Endodermal cell (in vitro differentiated cells): ENCODE data around the gene RAB3GAP2. TPM values are rescaled to one million over a fixed set of nuclear protein-coding genes. Genes with fewer than 3 reads are reported as not detected.
"Not testable (repeated sequence)": the region's sequence is repeated elsewhere in the genome, so short reads cannot be mapped to it uniquely, and the experiment has no call there.

ENCODE experiments used
- DNase-seq: peaks from one replicate; pipeline ENCODE4 v3.0.0-alpha.2; 2017
- H3K27ac ChIP-seq: 2 replicates; pipeline ENCODE4 v1.5.1; 2013; ENCODE audit warnings: mild to moderate bottlenecking, low read depth, low read length, moderate library complexity
- H3K27me3 ChIP-seq: 2 replicates; pipeline ENCODE4 v1.6.1; 2013; ENCODE audit warnings: mild to moderate bottlenecking, low read length, moderate library complexity; ENCODE audit not compliant: insufficient read depth, control insufficient read depth, poor library complexity, severe bottlenecking
- H3K36me3 ChIP-seq: 2 replicates; pipeline ENCODE4 v1.7.0; 2013; ENCODE audit warnings: mild to moderate bottlenecking, low read length, moderate library complexity; ENCODE audit not compliant: control insufficient read depth, insufficient read depth
- H3K4me1 ChIP-seq: one replicate; pipeline ENCODE4 v1.7.0; 2013; ENCODE audit warnings: low read length; ENCODE audit not compliant: control insufficient read depth, insufficient read depth
- H3K4me3 ChIP-seq: 2 replicates; pipeline ENCODE4 v1.5.1; 2013; ENCODE audit warnings: mild to moderate bottlenecking, low read length, moderate library complexity
- H3K9ac ChIP-seq: 2 replicates; pipeline ENCODE4 v1.6.1; 2013; ENCODE audit warnings: mild to moderate bottlenecking, low read length, moderate library complexity; ENCODE audit not compliant: poor library complexity, severe bottlenecking; ENCODE audit errors: extremely low read depth
- H3K9me3 ChIP-seq: 2 replicates; pipeline ENCODE4 v1.6.1; 2013; ENCODE audit warnings: mild to moderate bottlenecking, low read length, moderate library complexity; ENCODE audit not compliant: control insufficient read depth
- H3K27ac Mint-ChIP-seq: 2 replicates; pipeline ENCODE4 v1.8.0; 2020; ENCODE audit warnings: mixed read lengths
- H3K27me3 Mint-ChIP-seq: 2 replicates; pipeline ENCODE4 v1.8.0; 2021; ENCODE audit warnings: mild to moderate bottlenecking, mixed read lengths; ENCODE audit not compliant: insufficient read depth
- H3K36me3 Mint-ChIP-seq: 2 replicates; pipeline ENCODE4 v1.8.0; 2020; ENCODE audit warnings: low read depth, mixed read lengths
- H3K4me1 Mint-ChIP-seq: 2 replicates; pipeline ENCODE4 v1.8.0; 2020; ENCODE audit warnings: mixed read lengths
- H3K4me3 Mint-ChIP-seq: 2 replicates; pipeline ENCODE4 v1.8.0; 2020; ENCODE audit warnings: mild to moderate bottlenecking, moderate library complexity, mixed read lengths
- H3K9me3 Mint-ChIP-seq: 2 replicates; pipeline ENCODE4 v1.8.0; 2020; ENCODE audit warnings: mild to moderate bottlenecking, mixed read lengths
- CTCF ChIP-seq: fragments of 200-600 bp; sonication (generic); conservative IDR thresholded peaks from 2 replicates; pipeline ENCODE4 v1.5.0; 2021; ENCODE audit warnings: antibody characterized with exemption, mild to moderate bottlenecking
- WGBS, 2 experiments: methylation state at CpG; one replicate each; pipeline versions ENCODE4 v1.1.5 to v1.1.7; 2013; ENCODE audit warnings: missing lambda C conversion rate in 2 of 2, mixed read lengths in 1 of 2; ENCODE audit not compliant: insufficient coverage in 1 of 2, insufficient read length in 1 of 2; 5-methylcytosine and 5-hydroxymethylcytosine counted together
- total RNA-seq, 2 donors: library from RNA; stranded (reverse); fragmentation: NEBNext Ultra II Directional in 1 of 2; extraction: Animal tissue kit (Norgen Biotek cat#: 25700) in 1 of 2; gene quantifications; 2 replicates in 1 of 2; 3 replicates in 1 of 2; pipeline ENCODE4 v1.2.1, GENCODE V29; 2021

The RAB3GAP2 gene
- total RNA-seq, 2 donors from 2014 or later = 39.3 to 50.4 TPM

- Histone ChIP-seq H3K27ac (no peak overlapping the region), H3K27me3 (no peaks in the 10 kb centered on the region), H3K9ac (no peak overlapping the region), H3K4me1 (no peaks in the 10 kb centered on the region), H3K9me3 (no peaks in the 10 kb centered on the region), H3K4me3 (no peak overlapping the region), H3K36me3 (peaks cover 76% of the 10 kb centered on the region)
- no peak for TF ChIP-seq CTCF
- peaks cover 47% of the 10 kb centered on the region for H3K36me3 Mint-ChIP-seq
- H3K4me3 Mint-ChIP-seq = no peak overlapping the region
- DNase-seq = no peak
- no CpG with 5 or more reads among the region's 1 CpG for WGBS, 2 experiments
- H3K27me3 Mint-ChIP-seq = no peaks in the 10 kb centered on the region
- no peaks in the 10 kb centered on the region for H3K4me1 Mint-ChIP-seq
- H3K27ac Mint-ChIP-seq = no peak overlapping the region
- no peaks in the 10 kb centered on the region for H3K9me3 Mint-ChIP-seq
Measured at GRCh38 chr1:220160027-220160426, 112.2 kb downstream of the RAB3GAP2 start.

GRCh38 chr1:220159041-220159440 is 113.2 kb downstream of the RAB3GAP2 start:
- no peak overlapping the region for H3K4me3 ChIP-seq
- no peaks in the 10 kb centered on the region for H3K9me3 ChIP-seq
- no peak for TF ChIP-seq CTCF
- no peak for DNase-seq
- Mint-ChIP-seq H3K27me3 (no peaks in the 10 kb centered on the region), H3K27ac (no peak overlapping the region), H3K9me3 (no peaks in the 10 kb centered on the region), H3K4me1 (no peaks in the 10 kb centered on the region), H3K4me3 (no peak overlapping the region), H3K36me3 (peaks cover 54% of the 10 kb centered on the region)
- no peak overlapping the region for H3K9ac ChIP-seq
- WGBS, 2 experiments = 92% methylated on average over 2 of the region's 3 CpGs; no CpG with 5 or more reads in 1 of the 2 experiments
- no peaks in the 10 kb centered on the region for H3K27me3 ChIP-seq
- H3K27ac ChIP-seq = no peak overlapping the region
- no peaks in the 10 kb centered on the region for H3K4me1 ChIP-seq
- H3K36me3 ChIP-seq = peaks cover 75% of the 10 kb centered on the region

DNA sequence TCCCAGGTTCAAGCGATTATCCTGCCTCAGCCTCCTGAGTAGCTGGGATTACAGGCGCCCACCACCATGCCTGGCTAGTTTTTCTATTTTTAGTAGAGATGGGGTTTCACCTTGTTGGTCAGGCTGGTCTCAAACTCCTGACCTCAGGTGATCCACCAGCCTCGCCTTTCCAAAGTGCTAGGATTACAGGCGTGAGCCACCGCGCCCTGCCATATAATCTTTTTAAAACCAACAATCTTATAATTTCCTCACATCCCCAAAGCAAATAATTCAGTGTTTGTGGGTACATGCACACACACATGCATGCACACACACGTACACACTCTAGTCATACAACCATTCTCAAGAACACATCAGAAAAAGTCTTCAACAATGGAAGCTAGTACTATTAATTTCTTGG is 113.7 kb downstream of the RAB3GAP2 start:
- not testable (repeated sequence) for H3K4me3 Mint-ChIP-seq, DNase-seq, H3K9me3 Mint-ChIP-seq, H3K9me3 ChIP-seq, H3K27ac ChIP-seq, H3K9ac ChIP-seq, H3K4me3 ChIP-seq, H3K27me3 Mint-ChIP-seq, H3K4me1 Mint-ChIP-seq, H3K27ac Mint-ChIP-seq, H3K4me1 ChIP-seq, H3K27me3 ChIP-seq
- H3K36me3 ChIP-seq = peaks cover 77% of the 10 kb centered on the region
- peaks cover 56% of the 10 kb centered on the region for H3K36me3 Mint-ChIP-seq
- WGBS, 2 experiments = 92 to 93% methylated on average over 4 to 7 of the region's 7 CpGs

DNA sequence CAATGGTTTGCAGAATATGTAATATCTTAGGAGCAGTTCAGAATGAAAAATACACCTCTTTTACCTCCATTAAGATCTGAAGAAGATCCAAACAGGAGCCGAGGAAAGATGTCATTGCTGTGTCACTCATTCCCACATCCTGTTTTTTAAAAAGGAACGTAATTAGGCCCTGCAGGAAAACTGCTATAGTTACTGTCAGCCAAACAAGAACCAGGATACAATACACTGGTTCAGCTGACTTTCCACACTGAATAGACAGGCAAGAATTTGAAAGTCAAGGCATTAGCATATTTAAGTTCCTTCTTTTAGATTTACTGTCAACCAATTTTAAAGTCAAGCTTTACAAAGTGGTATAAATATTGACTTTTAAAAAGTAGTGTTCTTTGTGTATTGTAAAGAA is 114.5 kb downstream of the RAB3GAP2 start:
- no peak for TF ChIP-seq CTCF
- Mint-ChIP-seq H3K36me3 (peaks cover 59% of the 10 kb centered on the region), H3K27ac (no peak overlapping the region), H3K4me1 (no peaks in the 10 kb centered on the region), H3K9me3 (no peaks in the 10 kb centered on the region), H3K27me3 (no peaks in the 10 kb centered on the region), H3K4me3 (no peak overlapping the region)
- Histone ChIP-seq H3K4me1 (no peaks in the 10 kb centered on the region), H3K27me3 (no peaks in the 10 kb centered on the region), H3K36me3 (peaks cover 80% of the 10 kb centered on the region), H3K9me3 (no peaks in the 10 kb centered on the region), H3K27ac (no peak overlapping the region), H3K9ac (no peak overlapping the region), H3K4me3 (no peak overlapping the region)
- DNase-seq = no peak
- WGBS, 2 experiments = 96 to 100% methylated on average over 2 of the region's 2 CpGs
